ENCODE measurements around the gene FLVCR1.

GRCh38 chr1:212920896-212921295 is 62.8 kb downstream of the FLVCR1 start:
- no peak; the same call in 1 of the 2 replicates for TF ChIP-seq CTCF (conservative IDR thresholded peaks at IDR 0.05)
- TF ChIP-seq ZFX (IDR thresholded peaks at IDR 0.05), result no peak
